HG03565 (cell line): ENCODE data around the gene SH3BP5L.

Experiments
- ATAC-seq: cut with Tn5 transposase; IDR thresholded peaks from one replicate; pipeline ENCODE4 v1.9.1; 2021; ENCODE audit warnings: mild to moderate bottlenecking, moderate library complexity; ENCODE audit not compliant: unreplicated experiment

Gene SH3BP5L

DNA sequence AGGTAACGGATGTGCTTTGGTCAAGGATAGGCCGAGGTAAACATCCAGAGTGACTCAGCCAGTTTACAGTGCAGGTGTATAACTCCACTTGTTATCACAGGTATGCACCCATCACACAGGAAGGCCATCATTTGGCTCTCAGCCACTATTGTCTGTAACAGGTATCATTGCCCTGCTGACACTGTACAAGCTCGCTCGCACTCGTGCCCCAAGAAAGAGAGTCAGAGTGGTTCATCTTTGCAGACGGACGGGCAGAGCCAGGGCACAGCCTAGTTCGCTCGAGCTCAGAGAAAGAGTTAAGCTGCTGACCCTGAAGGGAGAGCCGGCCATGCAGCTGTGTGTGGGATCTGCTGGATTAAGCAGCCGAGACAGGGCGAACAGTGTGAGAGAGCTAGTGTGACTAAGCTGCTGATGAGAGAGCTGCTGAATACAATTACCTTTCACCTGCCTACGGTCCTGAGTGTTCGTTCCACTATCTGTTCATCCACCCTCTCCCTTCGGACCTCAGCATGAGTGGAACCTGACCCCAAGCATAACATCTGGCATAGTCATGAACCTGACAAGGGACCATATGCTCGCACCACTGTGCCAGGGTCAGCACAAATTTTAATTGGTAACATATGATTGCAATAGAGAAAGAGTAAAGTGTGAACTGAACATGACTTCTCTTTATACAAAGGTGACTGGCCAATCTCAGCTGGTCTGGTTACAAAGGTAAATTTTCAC lies 43.1 kb downstream of the SH3BP5L start:
- no peak for ATAC-seq

- no peak for ATAC-seq
These were observed 46.4 kb downstream of the SH3BP5L start for GRCh38 chr1:248779350-248779749.

DNA sequence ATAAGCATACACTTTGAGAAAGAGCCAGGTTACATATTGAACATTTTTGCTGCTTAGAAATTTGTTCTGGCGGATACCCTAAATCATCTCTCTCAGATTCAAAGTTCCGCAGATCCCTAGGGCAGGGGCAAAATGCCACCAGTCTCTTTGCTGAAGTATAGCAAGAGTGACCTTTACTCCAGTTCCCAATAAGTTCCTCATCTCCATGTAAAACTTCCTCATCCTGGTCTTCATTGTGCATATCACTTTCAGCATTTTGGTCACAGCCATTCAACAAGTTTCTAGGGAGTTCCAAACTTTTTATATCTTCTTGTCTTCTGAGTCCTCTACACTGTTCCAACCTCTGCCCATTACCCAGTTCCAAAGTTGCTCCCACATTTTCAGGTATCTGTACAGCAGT lies 46.8 kb downstream of the SH3BP5L start:
- ATAC-seq = no peak

DNA sequence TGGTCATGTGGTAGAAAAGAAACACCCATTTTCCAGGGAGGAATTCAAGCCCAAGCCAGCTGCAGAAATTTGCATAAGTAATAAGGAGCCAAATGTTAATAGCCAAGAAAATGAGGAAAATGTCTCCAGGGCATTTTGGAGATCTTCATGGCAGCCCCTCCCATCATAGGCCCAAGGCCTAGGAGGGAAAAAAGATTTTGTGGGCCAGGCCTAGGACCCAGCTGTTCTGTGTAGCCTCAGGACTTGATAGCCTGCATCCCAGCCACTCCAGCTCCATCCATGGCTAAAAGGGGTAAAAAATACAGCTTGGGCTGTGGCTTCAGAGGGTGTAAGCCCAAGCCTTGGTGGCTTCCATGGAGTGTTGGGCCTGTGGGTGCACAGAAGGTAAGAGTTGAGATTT lies 48.7 kb downstream of the SH3BP5L start:
- ATAC-seq = no peak

GRCh38 chr1:248775441-248775840 lies 50.3 kb downstream of the SH3BP5L start:
- ATAC-seq = no peak
